Measurements from ENCODE around the gene ZNF837. TPM values are rescaled to one million over a fixed set of nuclear protein-coding genes. Genes with fewer than 3 reads are reported as not detected.
A peak's percentile ranks its signal among the peaks of the same experiment; 100 is the strongest.

The ZNF837 gene
- total RNA-seq, 1 experiment from 2014 or later, result 3.3 TPM

DNA sequence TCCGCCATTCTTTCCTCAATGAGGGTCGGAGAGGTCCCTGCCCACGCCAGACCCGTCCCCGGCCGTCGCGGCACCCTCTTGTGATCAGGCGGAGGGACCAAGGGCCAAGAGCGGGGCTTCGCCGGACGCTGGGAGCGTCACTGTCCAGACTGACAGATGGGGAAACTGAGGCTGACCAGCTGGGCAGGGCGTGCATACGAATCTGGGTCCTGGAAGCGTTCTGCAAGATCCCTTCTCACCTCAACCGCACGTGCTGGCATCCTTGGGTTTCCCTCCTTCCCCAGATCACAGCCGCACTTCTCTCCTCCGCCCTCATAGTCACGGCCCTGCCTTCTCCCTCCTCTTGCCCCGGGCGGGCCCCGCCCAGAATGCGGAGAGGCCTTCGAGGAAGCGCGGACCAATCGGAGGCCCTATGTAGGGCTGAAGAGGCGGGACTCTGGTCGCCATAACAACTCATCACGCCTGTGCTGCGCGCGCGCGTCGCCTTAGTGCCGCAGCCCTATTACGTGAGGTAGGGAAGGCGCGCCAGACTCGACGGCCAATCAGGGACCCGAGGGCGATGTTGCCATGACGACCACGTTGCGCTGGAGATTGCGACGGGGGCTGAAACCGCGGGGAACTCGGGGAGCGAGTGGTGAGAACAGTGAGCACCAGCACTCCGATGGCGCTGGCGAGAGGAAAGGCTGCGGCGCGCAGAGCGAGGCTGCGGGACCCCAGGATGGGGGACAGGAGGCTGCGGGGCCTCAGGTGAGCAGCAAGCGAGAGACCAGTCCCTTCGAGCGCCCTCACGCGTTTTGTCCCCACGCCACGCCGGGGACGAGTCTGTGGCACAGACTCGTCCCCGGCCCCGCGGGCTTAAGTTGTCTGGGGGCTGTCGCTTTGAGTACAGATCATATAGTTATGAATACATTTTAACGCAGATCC, 20.3 kb upstream of the ZNF837 start:
- Histone ChIP-seq H3K9me2 (ENCODE audit: insufficient read depth) (no peaks in the 10 kb centered on the region), H3K27ac (no peak overlapping the region), H3K36me3 (ENCODE audit: low read depth) (no peaks in the 10 kb centered on the region), H2AFZ (peak overlapping the region; percentile 80), H3K4me3 (peak overlapping the region; percentile 72), H3K4me2 (peak overlapping the region; percentile 83), H3F3A (ENCODE audit: insufficient read depth, low read depth) (no peaks in the 10 kb centered on the region), H3K27me3 (ENCODE audit: insufficient read depth, low read depth) (no peaks in the 10 kb centered on the region), H4K20me1 (ENCODE audit: insufficient read depth) (no peaks in the 10 kb centered on the region), H3K79me2 (ENCODE audit: low read depth) (peaks cover 12% of the 10 kb centered on the region; the same call in 1 of the 2 replicates), H3K4me1 (replicated peaks; ENCODE audit: insufficient read depth) (peaks cover 5% of the 10 kb centered on the region), H3K9me3 (ENCODE audit: insufficient read depth, low read depth) (no peaks in the 10 kb centered on the region)
- intact Hi-C loops (cut with micrococcal nuclease; ENCODE audit: unreplicated experiment), result loop anchor here (1.0 to 2.0 kb wide), 2 partner anchors 20 to 118 kb away; partner anchors contain the start of genes ZBTB45 and ZNF837
- TF ChIP-seq, protein P1, sequence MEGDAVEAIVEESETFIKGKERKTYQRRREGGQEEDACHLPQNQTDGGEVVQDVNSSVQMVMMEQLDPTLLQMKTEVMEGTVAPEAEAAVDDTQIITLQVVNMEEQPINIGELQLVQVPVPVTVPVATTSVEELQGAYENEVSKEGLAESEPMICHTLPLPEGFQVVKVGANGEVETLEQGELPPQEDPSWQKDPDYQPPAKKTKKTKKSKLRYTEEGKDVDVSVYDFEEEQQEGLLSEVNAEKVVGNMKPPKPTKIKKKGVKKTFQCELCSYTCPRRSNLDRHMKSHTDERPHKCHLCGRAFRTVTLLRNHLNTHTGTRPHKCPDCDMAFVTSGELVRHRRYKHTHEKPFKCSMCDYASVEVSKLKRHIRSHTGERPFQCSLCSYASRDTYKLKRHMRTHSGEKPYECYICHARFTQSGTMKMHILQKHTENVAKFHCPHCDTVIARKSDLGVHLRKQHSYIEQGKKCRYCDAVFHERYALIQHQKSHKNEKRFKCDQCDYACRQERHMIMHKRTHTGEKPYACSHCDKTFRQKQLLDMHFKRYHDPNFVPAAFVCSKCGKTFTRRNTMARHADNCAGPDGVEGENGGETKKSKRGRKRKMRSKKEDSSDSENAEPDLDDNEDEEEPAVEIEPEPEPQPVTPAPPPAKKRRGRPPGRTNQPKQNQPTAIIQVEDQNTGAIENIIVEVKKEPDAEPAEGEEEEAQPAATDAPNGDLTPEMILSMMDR (conservative IDR thresholded peaks at IDR 0.05), result no peak
- TF ChIP-seq EZH2 (IDR thresholded peaks at IDR 0.05; ENCODE audit: low read depth), result no peak
- CTCF ChIA-PET, result no interaction called here
- POLR2A ChIA-PET (ENCODE audit: unreplicated experiment), result no interaction called here
- DNase-seq, result peak; percentile 94 to 98
- no TSS peak for BruUV-seq (replicated peaks)

DNA sequence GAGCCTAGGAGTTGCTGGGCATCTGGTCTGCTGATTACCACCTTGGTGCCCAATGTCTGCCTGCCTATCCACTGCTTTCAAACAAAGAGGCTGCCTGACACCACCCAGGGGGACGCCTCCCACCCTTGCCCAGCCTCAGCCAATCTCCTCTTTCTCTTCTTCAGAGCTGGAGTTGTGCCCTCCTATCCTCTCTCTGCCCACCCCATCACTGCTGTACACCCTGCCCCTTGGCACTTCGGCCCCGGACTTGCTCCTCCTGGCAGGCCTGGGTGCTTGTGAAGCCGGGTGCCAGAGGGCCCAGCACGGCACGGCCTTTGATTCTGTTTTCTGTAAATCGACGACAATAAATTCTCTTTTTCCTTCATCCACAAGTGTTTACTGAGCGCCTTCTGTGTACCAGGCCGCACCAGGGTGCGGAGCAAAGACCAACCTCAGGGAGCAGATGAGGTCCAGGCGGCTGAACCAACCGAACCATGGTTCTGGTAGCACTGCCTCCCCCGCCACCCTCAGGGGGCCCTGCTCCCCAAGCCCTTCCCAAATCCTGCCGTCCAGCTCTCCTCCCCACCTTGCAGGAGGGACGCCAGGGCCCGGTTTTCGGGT, 19.6 kb upstream of the ZNF837 start:
- Histone ChIP-seq H3K27ac (no peak overlapping the region), H2AFZ (no peak overlapping the region), H3K4me1 (replicated peaks; ENCODE audit: insufficient read depth) (peaks cover 11% of the 10 kb centered on the region), H3K9me3 (ENCODE audit: insufficient read depth, low read depth) (no peaks in the 10 kb centered on the region), H3K9me2 (ENCODE audit: insufficient read depth) (no peaks in the 10 kb centered on the region), H3K79me2 (ENCODE audit: low read depth) (peaks cover 12% of the 10 kb centered on the region; the same call in 1 of the 2 replicates), H3F3A (ENCODE audit: insufficient read depth, low read depth) (peaks cover 7% of the 10 kb centered on the region), H3K27me3 (ENCODE audit: insufficient read depth, low read depth) (no peaks in the 10 kb centered on the region), H3K36me3 (ENCODE audit: low read depth) (no peaks in the 10 kb centered on the region), H3K4me2 (peak overlapping the region; percentile 57), H4K20me1 (ENCODE audit: insufficient read depth) (no peaks in the 10 kb centered on the region), H3K4me3 (no peak overlapping the region; the same call in 1 of the 2 replicates)
- TF ChIP-seq, protein P1 (conservative IDR thresholded peaks at IDR 0.05), result no peak
- no peak for TF ChIP-seq EZH2 (IDR thresholded peaks at IDR 0.05; ENCODE audit: low read depth)
- ChIA-PET CTCF (no interaction called here), POLR2A (ENCODE audit: unreplicated experiment) (no interaction called here)
- BruUV-seq (replicated peaks), result no TSS peak
- intact Hi-C loops (cut with micrococcal nuclease; ENCODE audit: unreplicated experiment), result loop anchor here (2.0 kb wide), 1 partner anchor 118 kb away; the partner anchor contains the start of gene ZBTB45
- no peak for DNase-seq

DNA sequence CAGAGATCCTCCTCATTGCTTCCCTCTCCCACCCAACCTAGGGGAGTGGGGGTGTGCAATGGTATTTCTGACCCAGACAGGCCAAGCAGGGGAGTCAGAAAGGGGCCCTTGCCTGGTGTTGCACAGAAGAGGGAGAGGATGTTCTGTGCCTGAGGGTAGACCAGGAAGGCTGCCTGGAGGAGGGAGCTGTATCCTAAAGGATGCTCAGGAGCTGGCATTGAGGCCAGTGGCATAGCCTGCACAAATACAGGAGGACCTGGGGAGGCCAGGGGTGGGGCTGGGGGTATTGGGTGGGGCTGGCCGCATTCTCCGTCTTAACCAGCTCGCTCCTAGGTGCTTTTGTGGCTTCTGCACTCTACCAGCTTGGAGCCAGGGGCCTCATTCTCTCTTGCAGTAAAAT, 19.1 kb upstream of the ZNF837 start:
- Histone ChIP-seq H3K4me3 (no peak overlapping the region), H3F3A (ENCODE audit: insufficient read depth, low read depth) (peaks cover 11% of the 10 kb centered on the region), H3K9me2 (ENCODE audit: insufficient read depth) (no peaks in the 10 kb centered on the region), H3K4me2 (no peak overlapping the region), H3K4me1 (replicated peaks; ENCODE audit: insufficient read depth) (peaks cover 16% of the 10 kb centered on the region), H3K27me3 (ENCODE audit: insufficient read depth, low read depth) (no peaks in the 10 kb centered on the region), H4K20me1 (ENCODE audit: insufficient read depth) (no peaks in the 10 kb centered on the region), H2AFZ (no peak overlapping the region), H3K36me3 (ENCODE audit: low read depth) (no peaks in the 10 kb centered on the region), H3K79me2 (ENCODE audit: low read depth) (peaks cover 12% of the 10 kb centered on the region; the same call in 1 of the 2 replicates), H3K27ac (no peak overlapping the region), H3K9me3 (ENCODE audit: insufficient read depth, low read depth) (no peaks in the 10 kb centered on the region)
- POLR2A ChIA-PET (ENCODE audit: unreplicated experiment), result no interaction called here
- CTCF ChIA-PET, result no interaction called here
- no peak for DNase-seq
- no TSS peak for BruUV-seq (replicated peaks)
- TF ChIP-seq EZH2 (IDR thresholded peaks at IDR 0.05; ENCODE audit: low read depth), result no peak
- TF ChIP-seq, protein P1 (conservative IDR thresholded peaks at IDR 0.05), result no peak
- intact Hi-C loops (cut with micrococcal nuclease; ENCODE audit: unreplicated experiment), result loop anchor here (2.0 kb wide), 1 partner anchor 119 kb away; the partner anchor contains the start of gene ZBTB45

All from PC-9 (cell line).